HG03378 (cell line): ENCODE measurements around the gene NEUROD4.

ENCODE experiments used
- ATAC-seq: cut with Tn5 transposase; IDR thresholded peaks from one replicate; pipeline ENCODE4 v1.9.1; 2021; ENCODE audit warnings: mild to moderate bottlenecking, moderate library complexity; ENCODE audit not compliant: unreplicated experiment

Gene NEUROD4

GRCh38 chr12:54997929-54998522, 21.7 kb upstream of the NEUROD4 start:
- ATAC-seq = no peak

GRCh38 chr12:54998958-54999510, 20.7 kb upstream of the NEUROD4 start:
- ATAC-seq = no peak

- no peak for ATAC-seq
Measured at GRCh38 chr12:55001198-55001868, 18.4 kb upstream of the NEUROD4 start.

GRCh38 chr12:55002355-55002754, 17.4 kb upstream of the NEUROD4 start:
- no peak for ATAC-seq

- ATAC-seq = no peak
Measured at GRCh38 chr12:55008944-55009585, 10.7 kb upstream of the NEUROD4 start.

- ATAC-seq = no peak
Measured at GRCh38 chr12:55017416-55017925, 2.3 kb upstream of the NEUROD4 start.

- no peak for ATAC-seq
Measured at GRCh38 chr12:55024575-55024974, 4.8 kb downstream of the NEUROD4 start.

GRCh38 chr12:55025508-55025907, 5.7 kb downstream of the NEUROD4 start:
- no peak for ATAC-seq

GRCh38 chr12:55034218-55034617, 14.4 kb downstream of the NEUROD4 start:
- ATAC-seq = no peak

GRCh38 chr12:55036326-55037115, 16.7 kb downstream of the NEUROD4 start:
- no peak for ATAC-seq

- ATAC-seq = no peak
Measured at GRCh38 chr12:55037351-55037987, 17.7 kb downstream of the NEUROD4 start.

GRCh38 chr12:55039395-55040354, 19.9 kb downstream of the NEUROD4 start:
- no peak for ATAC-seq

- no peak for ATAC-seq
Measured at GRCh38 chr12:55041345-55042055, 21.7 kb downstream of the NEUROD4 start.

GRCh38 chr12:55043542-55043941, 23.8 kb downstream of the NEUROD4 start:
- no peak for ATAC-seq

GRCh38 chr12:55044135-55044534, 24.4 kb downstream of the NEUROD4 start:
- ATAC-seq = no peak

GRCh38 chr12:55049676-55050075, 29.9 kb downstream of the NEUROD4 start:
- no peak for ATAC-seq

- no peak for ATAC-seq
Measured at GRCh38 chr12:55051197-55051947, 31.6 kb downstream of the NEUROD4 start.

GRCh38 chr12:55057481-55057880, 37.7 kb downstream of the NEUROD4 start:
- ATAC-seq = no peak
